Stimulated activated naive B cell treated with anti-CD40 and anti-IgM and Interleukin-4, amounts not matched to agents 10 μg/mL and 1 μg/mL and 100 μg/mL, for 72 hours (primary cell): ENCODE results near the gene KCTD13.
"Not testable (repeated sequence)": the region's sequence is repeated elsewhere in the genome, so short reads cannot be mapped to it uniquely, and the experiment has no call there.

ENCODE experiments used
- ATAC-seq, 2 donors: fragments of 150-1000 bp; cut with Tn5 transposase; replicated peaks; 2 replicates each; pipeline ENCODE4 v1.10.0; 2021; ENCODE audit warnings: moderate library complexity in 1 of 2
- DNase-seq: peaks from one replicate; pipeline ENCODE4 v3.0.0; 2021
- H3K27ac Mint-ChIP-seq: one replicate; pipeline ENCODE4 v1.8.0; 2022; ENCODE audit warnings: mild to moderate bottlenecking, mixed read lengths
- H3K27me3 Mint-ChIP-seq, 2 donors: one replicate each; pipeline ENCODE4 v1.8.0; 2022; ENCODE audit warnings: mixed read lengths in 2 of 2
- H3K36me3 Mint-ChIP-seq, 2 donors: one replicate each; pipeline ENCODE4 v1.8.0; 2022; ENCODE audit warnings: mixed read lengths in 2 of 2, mild to moderate bottlenecking in 1 of 2
- H3K4me1 Mint-ChIP-seq, 2 donors: one replicate each; pipeline ENCODE4 v1.8.0; 2022; ENCODE audit warnings: mixed read lengths in 2 of 2, mild to moderate bottlenecking in 1 of 2
- H3K4me3 Mint-ChIP-seq, 2 donors: one replicate each; pipeline ENCODE4 v1.8.0; 2022; ENCODE audit warnings: mild to moderate bottlenecking in 2 of 2, mixed read lengths in 2 of 2, moderate library complexity in 1 of 2
- H3K9me3 Mint-ChIP-seq, 2 donors: one replicate each; pipeline ENCODE4 v1.8.0; 2022; ENCODE audit warnings: mixed read lengths in 2 of 2, mild to moderate bottlenecking in 1 of 2

Gene KCTD13

GRCh38 chr16:29894352-29894751 lies 31.7 kb downstream of the KCTD13 start:
- Mint-ChIP-seq H3K27me3 (peaks cover 38 to 39% of the 10 kb centered on the region in 2 donors), H3K27ac (no peak overlapping the region), H3K4me1 (peaks cover 5 to 14% of the 10 kb centered on the region in 2 donors), H3K4me3 (no peak overlapping the region), H3K9me3 (no peaks in the 10 kb centered on the region), H3K36me3 (peaks cover 0 to 3% of the 10 kb centered on the region in 2 donors)
- DNase-seq = no peak
- ATAC-seq = no peak

GRCh38 chr16:29893553-29893952 lies 32.5 kb downstream of the KCTD13 start:
- ATAC-seq = no peak
- peaks cover 5 to 6% of the 10 kb centered on the region in 2 donors for H3K4me1 Mint-ChIP-seq
- H3K4me3 Mint-ChIP-seq = no peak overlapping the region
- H3K27me3 Mint-ChIP-seq = peaks cover 30 to 31% of the 10 kb centered on the region in 2 donors
- DNase-seq = no peak
- H3K27ac Mint-ChIP-seq = no peak overlapping the region
- no peaks in the 10 kb centered on the region for H3K9me3 Mint-ChIP-seq
- H3K36me3 Mint-ChIP-seq = peaks cover 0 to 3% of the 10 kb centered on the region in 2 donors

- peaks cover 0 to 2% of the 10 kb centered on the region in 2 donors for H3K36me3 Mint-ChIP-seq
- peaks cover 0 to 3% of the 10 kb centered on the region in 2 donors for H3K4me1 Mint-ChIP-seq
- no peak for DNase-seq
- H3K27ac Mint-ChIP-seq = no peak overlapping the region
- H3K4me3 Mint-ChIP-seq = no peak overlapping the region
- no peaks in the 10 kb centered on the region for H3K9me3 Mint-ChIP-seq
- H3K27me3 Mint-ChIP-seq = peaks cover 19 to 20% of the 10 kb centered on the region in 2 donors
- no peak for ATAC-seq
Measured at GRCh38 chr16:29892458-29892813, 33.6 kb downstream of the KCTD13 start.

- Mint-ChIP-seq H3K4me3 (no peak overlapping the region), H3K27me3 (peaks cover 15% of the 10 kb centered on the region in 2 donors), H3K9me3 (no peaks in the 10 kb centered on the region), H3K36me3 (no peaks in the 10 kb centered on the region), H3K27ac (no peak overlapping the region), H3K4me1 (no peaks in the 10 kb centered on the region)
- no peak for DNase-seq
- ATAC-seq = no peak
Measured at GRCh38 chr16:29891525-29892457, 34.2 kb downstream of the KCTD13 start.

- not testable (repeated sequence) for ATAC-seq, H3K4me3 Mint-ChIP-seq, H3K27me3 Mint-ChIP-seq, H3K9me3 Mint-ChIP-seq, DNase-seq, H3K4me1 Mint-ChIP-seq, H3K27ac Mint-ChIP-seq, H3K36me3 Mint-ChIP-seq
Measured at GRCh38 chr16:29889372-29889771, 36.7 kb downstream of the KCTD13 start.

- Mint-ChIP-seq H3K36me3 (no peaks in the 10 kb centered on the region), H3K9me3 (no peaks in the 10 kb centered on the region), H3K27me3 (peaks cover 23 to 33% of the 10 kb centered on the region in 2 donors), H3K4me3 (no peak overlapping the region), H3K27ac (no peak overlapping the region), H3K4me1 (no peaks in the 10 kb centered on the region)
- ATAC-seq (no peak), DNase-seq (no peak)
Measured at GRCh38 chr16:29883987-29884386, 42.0 kb downstream of the KCTD13 start.

GRCh38 chr16:29881050-29881449 lies 45.0 kb downstream of the KCTD13 start:
- no peak overlapping the region for H3K4me3 Mint-ChIP-seq
- ATAC-seq = no peak
- no peak overlapping the region for H3K27ac Mint-ChIP-seq
- peaks cover 0 to 4% of the 10 kb centered on the region in 2 donors for H3K36me3 Mint-ChIP-seq
- H3K9me3 Mint-ChIP-seq = peaks cover 5% of the 10 kb centered on the region in 2 donors
- DNase-seq = no peak
- peaks cover 47 to 57% of the 10 kb centered on the region in 2 donors for H3K27me3 Mint-ChIP-seq
- peaks cover 12 to 18% of the 10 kb centered on the region in 2 donors for H3K4me1 Mint-ChIP-seq

- no peak for DNase-seq
- Mint-ChIP-seq H3K27me3 (peaks cover 47 to 51% of the 10 kb centered on the region in 2 donors), H3K36me3 (peaks cover 0 to 4% of the 10 kb centered on the region in 2 donors), H3K4me1 (peaks cover 12 to 18% of the 10 kb centered on the region in 2 donors), H3K9me3 (peaks cover 5% of the 10 kb centered on the region in 2 donors), H3K27ac (no peak overlapping the region), H3K4me3 (no peak overlapping the region)
- ATAC-seq = no peak
Measured at GRCh38 chr16:29878172-29878571, 47.9 kb downstream of the KCTD13 start.

GRCh38 chr16:29877266-29877961 lies 48.6 kb downstream of the KCTD13 start:
- H3K27ac Mint-ChIP-seq = no peak overlapping the region
- H3K36me3 Mint-ChIP-seq = peaks cover 0 to 4% of the 10 kb centered on the region in 2 donors
- DNase-seq (peak; percentile 34), ATAC-seq (peak; percentile 82 to 84)
- peak overlapping the region; percentile 51 to 61 for H3K4me3 Mint-ChIP-seq
- H3K9me3 Mint-ChIP-seq = peaks cover 5% of the 10 kb centered on the region in 2 donors
- peaks cover 12 to 18% of the 10 kb centered on the region in 2 donors for H3K4me1 Mint-ChIP-seq
- peaks cover 42 to 46% of the 10 kb centered on the region in 2 donors for H3K27me3 Mint-ChIP-seq

GRCh38 chr16:29876594-29877249 lies 49.3 kb downstream of the KCTD13 start:
- H3K27me3 Mint-ChIP-seq = peaks cover 42 to 46% of the 10 kb centered on the region in 2 donors
- DNase-seq (no peak), ATAC-seq (peak; percentile 39 to 41)
- peaks cover 5% of the 10 kb centered on the region in 2 donors for H3K9me3 Mint-ChIP-seq
- peaks cover 0 to 4% of the 10 kb centered on the region in 2 donors for H3K36me3 Mint-ChIP-seq
- peak overlapping the region; percentile 68 to 72 for H3K4me3 Mint-ChIP-seq
- H3K4me1 Mint-ChIP-seq = peaks cover 12 to 18% of the 10 kb centered on the region in 2 donors
- no peak overlapping the region for H3K27ac Mint-ChIP-seq

GRCh38 chr16:29876217-29876593 lies 49.8 kb downstream of the KCTD13 start:
- Mint-ChIP-seq H3K36me3 (peaks cover 0 to 4% of the 10 kb centered on the region in 2 donors), H3K4me1 (peaks cover 12 to 18% of the 10 kb centered on the region in 2 donors), H3K9me3 (peaks cover 5% of the 10 kb centered on the region in 2 donors), H3K27me3 (peaks cover 41 to 45% of the 10 kb centered on the region in 2 donors), H3K27ac (no peak overlapping the region), H3K4me3 (peak overlapping the region; percentile 68 to 72)
- DNase-seq (no peak), ATAC-seq (no peak)

- Mint-ChIP-seq H3K9me3 (peaks cover 5% of the 10 kb centered on the region in 2 donors), H3K4me1 (peaks cover 12 to 18% of the 10 kb centered on the region in 2 donors), H3K27me3 (peaks cover 37 to 40% of the 10 kb centered on the region in 2 donors), H3K36me3 (peaks cover 0 to 4% of the 10 kb centered on the region in 2 donors), H3K4me3 (no peak overlapping the region), H3K27ac (no peak overlapping the region)
- ATAC-seq = no peak
- DNase-seq = no peak
Measured at GRCh38 chr16:29875206-29875605, 50.8 kb downstream of the KCTD13 start.

- Mint-ChIP-seq H3K9me3 (peaks cover 5% of the 10 kb centered on the region in 2 donors), H3K36me3 (peaks cover 0 to 4% of the 10 kb centered on the region in 2 donors), H3K27me3 (peaks cover 27 to 29% of the 10 kb centered on the region in 2 donors), H3K4me3 (no peak overlapping the region), H3K4me1 (peaks cover 12 to 18% of the 10 kb centered on the region in 2 donors), H3K27ac (no peak overlapping the region)
- no peak for DNase-seq
- no peak for ATAC-seq
Measured at GRCh38 chr16:29873319-29873718, 52.7 kb downstream of the KCTD13 start.
